ENCODE data around the gene MPST.

DNA sequence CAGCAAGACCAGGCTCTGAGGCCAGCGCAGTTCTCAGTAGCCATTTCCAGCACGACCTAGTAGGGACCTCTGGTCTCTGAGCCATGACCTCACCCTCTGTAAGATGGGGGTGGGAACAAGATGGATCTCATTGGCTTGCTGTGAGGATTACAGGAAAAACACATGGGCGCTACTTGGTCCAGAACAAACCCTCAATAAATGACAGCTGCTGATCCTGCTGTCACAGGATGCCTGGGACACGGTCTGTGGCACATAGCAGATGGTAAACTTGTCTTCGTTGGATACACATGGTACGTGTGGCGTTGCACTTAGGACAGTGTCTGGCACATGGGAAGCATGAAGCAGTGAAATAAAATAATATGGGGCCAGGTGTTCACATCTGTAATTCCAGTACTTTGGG is 27.5 kb downstream of the MPST start:
- TF ChIP-seq CTCF (IDR thresholded peaks at IDR 0.05; ENCODE audit: low read depth, low read length) (no peak), EZH2phosphoT487 (IDR thresholded peaks at IDR 0.05; ENCODE audit: low read depth) (no peak)

Measured in OCI-LY3 (cell line).